ENCODE data around the gene DISC1.

DISC1 gene

DNA sequence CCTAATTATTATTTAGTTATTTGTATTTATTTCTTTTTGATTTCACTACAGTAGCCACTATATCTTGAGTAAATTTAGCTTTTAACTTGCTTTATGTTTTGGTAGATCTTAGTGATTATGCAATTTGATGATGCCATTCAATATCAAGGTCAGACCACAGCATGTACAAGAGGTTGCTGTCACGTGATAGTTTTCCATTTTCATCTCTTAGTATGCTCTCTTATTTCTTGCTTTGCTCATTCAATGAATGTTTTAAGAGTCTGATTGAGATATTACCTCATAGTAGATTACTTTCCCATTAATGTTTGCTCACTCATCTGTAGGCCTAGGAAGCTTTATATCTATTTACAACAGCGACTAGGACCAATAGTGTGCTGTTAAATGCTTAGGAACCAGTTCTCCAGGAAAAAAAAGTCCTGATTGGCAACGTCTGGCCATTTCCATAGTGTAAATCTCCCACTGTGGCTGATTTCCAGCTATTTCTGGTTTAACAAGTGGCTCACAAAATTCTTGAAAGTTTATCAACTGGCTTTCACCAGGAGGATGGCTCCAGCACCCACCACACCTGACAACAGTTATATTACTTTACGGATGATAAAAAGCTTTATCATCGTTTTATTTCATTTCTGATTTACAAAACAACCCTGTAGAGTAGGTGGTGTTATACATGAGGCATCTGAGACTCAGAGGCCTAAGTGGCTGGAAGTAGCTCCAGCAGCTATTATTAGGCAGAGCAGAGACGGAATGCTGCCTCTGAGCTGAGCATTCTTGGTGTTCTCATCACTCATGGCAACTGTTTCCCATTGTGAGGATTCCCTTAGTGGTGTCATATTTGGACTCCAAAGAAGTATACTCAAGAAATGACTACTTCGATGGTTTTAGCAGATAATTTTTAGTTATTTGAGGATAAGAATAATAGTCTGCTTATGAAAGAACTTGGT, 235.2 kb downstream of the DISC1 start:
- no peak overlapping the region for H3K27ac ChIP-seq (ENCODE audit: poor library complexity, severe bottlenecking)
- no peaks in the 10 kb centered on the region for H3K36me3 ChIP-seq (ENCODE audit: low read depth)
- no peaks in the 10 kb centered on the region for H3K9me3 ChIP-seq (ENCODE audit: severe bottlenecking)
- H3K27me3 ChIP-seq (ENCODE audit: insufficient read depth, poor library complexity, severe bottlenecking): no peaks in the 10 kb centered on the region
- DNase-seq (ENCODE audit: low spot score): no peak
- ATAC-seq (ENCODE audit: low read depth): no peak
- no peaks in the 10 kb centered on the region for H3K4me1 ChIP-seq (ENCODE audit: insufficient read depth, poor library complexity, severe bottlenecking)
- TF ChIP-seq, protein P1, sequence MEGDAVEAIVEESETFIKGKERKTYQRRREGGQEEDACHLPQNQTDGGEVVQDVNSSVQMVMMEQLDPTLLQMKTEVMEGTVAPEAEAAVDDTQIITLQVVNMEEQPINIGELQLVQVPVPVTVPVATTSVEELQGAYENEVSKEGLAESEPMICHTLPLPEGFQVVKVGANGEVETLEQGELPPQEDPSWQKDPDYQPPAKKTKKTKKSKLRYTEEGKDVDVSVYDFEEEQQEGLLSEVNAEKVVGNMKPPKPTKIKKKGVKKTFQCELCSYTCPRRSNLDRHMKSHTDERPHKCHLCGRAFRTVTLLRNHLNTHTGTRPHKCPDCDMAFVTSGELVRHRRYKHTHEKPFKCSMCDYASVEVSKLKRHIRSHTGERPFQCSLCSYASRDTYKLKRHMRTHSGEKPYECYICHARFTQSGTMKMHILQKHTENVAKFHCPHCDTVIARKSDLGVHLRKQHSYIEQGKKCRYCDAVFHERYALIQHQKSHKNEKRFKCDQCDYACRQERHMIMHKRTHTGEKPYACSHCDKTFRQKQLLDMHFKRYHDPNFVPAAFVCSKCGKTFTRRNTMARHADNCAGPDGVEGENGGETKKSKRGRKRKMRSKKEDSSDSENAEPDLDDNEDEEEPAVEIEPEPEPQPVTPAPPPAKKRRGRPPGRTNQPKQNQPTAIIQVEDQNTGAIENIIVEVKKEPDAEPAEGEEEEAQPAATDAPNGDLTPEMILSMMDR (IDR thresholded peaks at IDR 0.05; ENCODE audit: poor library complexity, severe bottlenecking): no peak
- H3K4me3 ChIP-seq (ENCODE audit: severe bottlenecking): no peak overlapping the region

DNA sequence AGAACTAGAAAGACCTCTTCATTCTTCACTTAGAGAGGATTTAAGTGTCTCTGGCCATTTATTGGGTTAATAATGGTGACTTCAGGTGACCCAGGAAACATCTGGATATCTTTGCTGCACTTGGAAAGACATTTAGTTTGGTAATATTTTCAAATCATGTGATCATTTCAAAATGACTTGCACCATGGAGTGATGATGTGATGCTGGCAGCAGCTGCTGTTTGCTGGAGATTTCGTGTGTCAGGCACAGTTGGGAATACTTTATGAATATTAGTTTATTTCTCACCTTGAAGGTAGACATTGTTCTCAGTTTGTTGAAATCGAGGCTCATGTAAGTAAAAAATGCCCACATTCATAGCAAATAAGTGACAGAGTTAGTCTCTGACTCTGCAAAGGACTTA, 236.0 kb downstream of the DISC1 start:
- TF ChIP-seq, protein P1 (IDR thresholded peaks at IDR 0.05; ENCODE audit: poor library complexity, severe bottlenecking): no peak
- Histone ChIP-seq H3K4me1 (ENCODE audit: insufficient read depth, poor library complexity, severe bottlenecking) (no peaks in the 10 kb centered on the region), H3K27ac (ENCODE audit: poor library complexity, severe bottlenecking) (no peak overlapping the region), H3K27me3 (ENCODE audit: insufficient read depth, poor library complexity, severe bottlenecking) (no peaks in the 10 kb centered on the region), H3K4me3 (ENCODE audit: severe bottlenecking) (no peak overlapping the region), H3K36me3 (ENCODE audit: low read depth) (no peaks in the 10 kb centered on the region), H3K9me3 (ENCODE audit: severe bottlenecking) (no peaks in the 10 kb centered on the region)
- no peak for DNase-seq (ENCODE audit: low spot score)
- no peak for ATAC-seq (ENCODE audit: low read depth)

DNA sequence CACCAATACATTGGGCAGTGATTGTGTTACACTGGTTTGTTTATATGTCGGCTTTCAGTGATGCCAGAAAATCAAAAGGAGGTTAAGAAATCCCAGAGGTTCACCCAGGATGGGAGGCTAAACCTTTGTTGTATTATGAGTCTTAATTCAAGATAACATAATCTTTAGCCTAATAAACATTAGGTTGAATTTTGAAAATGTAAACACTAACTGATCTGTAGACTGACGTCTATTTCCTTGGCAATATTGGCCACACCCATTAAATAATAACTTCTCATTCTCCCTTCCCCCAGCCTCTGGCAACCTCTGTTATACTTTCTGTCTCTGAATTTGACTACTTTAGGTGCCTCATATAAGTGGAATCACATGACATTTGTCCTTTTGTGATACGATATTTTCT, 238.7 kb downstream of the DISC1 start:
- H3K36me3 ChIP-seq (ENCODE audit: low read depth): no peaks in the 10 kb centered on the region
- TF ChIP-seq, protein P1 (IDR thresholded peaks at IDR 0.05; ENCODE audit: poor library complexity, severe bottlenecking): no peak
- H3K27ac ChIP-seq (ENCODE audit: poor library complexity, severe bottlenecking): no peak overlapping the region
- no peak for DNase-seq (ENCODE audit: low spot score)
- H3K27me3 ChIP-seq (ENCODE audit: insufficient read depth, poor library complexity, severe bottlenecking): no peaks in the 10 kb centered on the region
- H3K4me1 ChIP-seq (ENCODE audit: insufficient read depth, poor library complexity, severe bottlenecking): no peaks in the 10 kb centered on the region
- H3K9me3 ChIP-seq (ENCODE audit: severe bottlenecking): no peaks in the 10 kb centered on the region
- no peak overlapping the region for H3K4me3 ChIP-seq (ENCODE audit: severe bottlenecking)
- no peak for ATAC-seq (ENCODE audit: low read depth)

DNA sequence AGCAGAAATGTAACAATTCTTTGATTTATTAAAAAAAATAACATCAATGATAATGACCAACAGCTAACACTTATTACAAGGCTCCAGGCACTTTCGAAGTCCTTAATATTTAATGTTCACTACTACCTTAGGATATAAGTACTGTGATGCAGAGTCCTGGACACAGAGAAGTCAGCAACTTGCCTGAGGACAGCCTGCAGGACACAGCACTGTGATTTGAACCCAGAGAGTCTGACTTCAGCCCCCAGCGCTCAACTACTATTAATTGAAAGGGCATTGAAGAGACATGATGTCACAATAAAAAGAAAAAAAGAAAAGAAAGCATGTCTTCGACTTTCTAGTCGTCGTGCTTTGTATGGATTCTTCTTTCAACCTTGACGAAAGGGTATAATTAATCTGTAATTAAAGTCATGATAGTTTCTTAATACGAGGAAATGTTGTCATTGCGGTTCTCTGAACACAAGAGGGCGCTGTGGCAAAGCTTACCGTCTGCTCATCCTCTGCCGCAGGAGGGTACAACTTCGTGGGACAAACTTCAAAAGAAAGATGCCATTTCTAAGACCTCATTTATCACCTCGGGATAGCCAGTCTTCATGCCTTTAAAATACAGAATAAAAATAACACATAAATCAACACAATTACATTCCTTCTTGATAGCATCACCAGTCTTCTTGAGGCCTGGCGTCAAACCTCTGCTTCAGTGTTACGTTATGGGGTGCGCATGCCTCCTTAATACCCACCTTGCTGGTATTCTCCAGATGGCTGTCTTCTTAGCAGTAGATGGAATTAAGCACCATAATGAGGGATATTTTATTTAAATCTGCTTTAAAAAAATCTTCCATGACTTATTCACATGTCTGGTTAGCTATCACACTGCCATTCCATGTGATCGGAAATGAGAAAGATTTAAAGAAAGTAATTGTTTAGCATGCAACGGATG, 240.1 kb downstream of the DISC1 start:
- no peaks in the 10 kb centered on the region for H3K9me3 ChIP-seq (ENCODE audit: severe bottlenecking)
- H3K36me3 ChIP-seq (ENCODE audit: low read depth): no peaks in the 10 kb centered on the region
- no peaks in the 10 kb centered on the region for H3K4me1 ChIP-seq (ENCODE audit: insufficient read depth, poor library complexity, severe bottlenecking)
- no peak overlapping the region for H3K4me3 ChIP-seq (ENCODE audit: severe bottlenecking)
- no peak overlapping the region for H3K27ac ChIP-seq (ENCODE audit: poor library complexity, severe bottlenecking)
- TF ChIP-seq, protein P1 (IDR thresholded peaks at IDR 0.05; ENCODE audit: poor library complexity, severe bottlenecking): peak; percentile 81
- no peak for ATAC-seq (ENCODE audit: low read depth)
- no peak for DNase-seq (ENCODE audit: low spot score)
- no peaks in the 10 kb centered on the region for H3K27me3 ChIP-seq (ENCODE audit: insufficient read depth, poor library complexity, severe bottlenecking)

Measured in RWPE2 (cell line).